Lower lobe of right lung (tissue), 2 donors: ENCODE measurements around the gene TMEM255A. TPM values are rescaled to one million over a fixed set of nuclear protein-coding genes. Genes with fewer than 3 reads are reported as not detected.

Experiments used
- ATAC-seq, 2 donors: fragments of 200-7000 bp; cut with Tn5 transposase; one replicate each; pipeline ENCODE4 v1.9.1; 2020 to 2022; ENCODE audit warnings: mild to moderate bottlenecking in 2 of 2, moderate library complexity in 2 of 2
- DNase-seq: peaks from one replicate; pipeline ENCODE4 v3.0.0-alpha.2; 2020
- H3K27ac ChIP-seq: fragments of 200-600 bp; one replicate; pipeline ENCODE4 v1.8.0; 2022
- H3K27me3 ChIP-seq: fragments of 200-600 bp; one replicate; pipeline ENCODE4 v1.8.0; 2022; ENCODE audit warnings: low read depth
- H3K36me3 ChIP-seq: fragments of 200-600 bp; one replicate; pipeline ENCODE4 v1.8.0; 2022; ENCODE audit warnings: mild to moderate bottlenecking
- H3K4me1 ChIP-seq: fragments of 200-600 bp; one replicate; pipeline ENCODE4 v1.8.0; 2022
- H3K4me3 ChIP-seq: fragments of 200-600 bp; one replicate; pipeline ENCODE4 v1.8.0; 2022; ENCODE audit warnings: mild to moderate bottlenecking
- H3K9me3 ChIP-seq: fragments of 200-600 bp; one replicate; pipeline ENCODE4 v1.8.0; 2022
- intact Hi-C: fragments of 100-400 bp; cut with DNase I; formaldehyde crosslinking; loops from one replicate; pipeline ENCODE4 v1.11.0; 2022
- total RNA-seq: library from RNA; stranded (reverse); fragmentation: NEBNext Ultra II Directional; extraction: Animal tissue kit (Norgen Biotek cat#: 25700); gene quantifications from one replicate; pipeline ENCODE4 v1.2.1, GENCODE V29; 2021
- TF ChIP-seq, protein P1 (sequence below): fragments of 200-600 bp; IDR thresholded peaks from one replicate; pipeline ENCODE4 v1.8.0; 2022; ENCODE audit warnings: antibody characterized with exemption, mild to moderate bottlenecking
- donor health status: DM: no; HTN: yes; CAD: no; lungs with severe emphysema.

TMEM255A gene
- total RNA-seq, 1 donor from 2014 or later = 2.7 TPM

DNA sequence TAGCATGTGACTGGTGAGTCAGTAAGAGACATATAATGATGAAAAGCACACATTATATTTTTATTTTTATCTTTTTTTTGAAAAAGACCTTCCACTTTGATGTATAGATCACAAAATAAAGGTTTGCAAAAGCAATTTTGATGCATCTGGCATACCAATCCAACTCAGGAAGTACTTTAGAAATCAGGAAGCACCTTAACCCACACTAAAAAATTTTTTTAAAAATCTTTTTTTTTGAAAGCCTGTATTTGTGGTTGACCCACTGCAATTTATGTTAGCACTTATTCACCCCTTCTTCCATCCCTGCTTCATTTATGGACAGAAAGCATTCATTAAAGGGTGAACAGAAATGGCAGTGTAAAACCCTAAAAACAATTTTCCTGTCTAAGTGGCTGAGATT, 16.6 kb downstream of the TMEM255A start:
- ATAC-seq = no peak
- no peak for DNase-seq
- intact Hi-C loops = no loop called here
- Histone ChIP-seq H3K4me1 (no peaks in the 10 kb centered on the region), H3K36me3 (no peaks in the 10 kb centered on the region), H3K4me3 (no peak overlapping the region), H3K27ac (no peak overlapping the region), H3K9me3 (no peaks in the 10 kb centered on the region), H3K27me3 (no peaks in the 10 kb centered on the region)
- TF ChIP-seq, protein P1, sequence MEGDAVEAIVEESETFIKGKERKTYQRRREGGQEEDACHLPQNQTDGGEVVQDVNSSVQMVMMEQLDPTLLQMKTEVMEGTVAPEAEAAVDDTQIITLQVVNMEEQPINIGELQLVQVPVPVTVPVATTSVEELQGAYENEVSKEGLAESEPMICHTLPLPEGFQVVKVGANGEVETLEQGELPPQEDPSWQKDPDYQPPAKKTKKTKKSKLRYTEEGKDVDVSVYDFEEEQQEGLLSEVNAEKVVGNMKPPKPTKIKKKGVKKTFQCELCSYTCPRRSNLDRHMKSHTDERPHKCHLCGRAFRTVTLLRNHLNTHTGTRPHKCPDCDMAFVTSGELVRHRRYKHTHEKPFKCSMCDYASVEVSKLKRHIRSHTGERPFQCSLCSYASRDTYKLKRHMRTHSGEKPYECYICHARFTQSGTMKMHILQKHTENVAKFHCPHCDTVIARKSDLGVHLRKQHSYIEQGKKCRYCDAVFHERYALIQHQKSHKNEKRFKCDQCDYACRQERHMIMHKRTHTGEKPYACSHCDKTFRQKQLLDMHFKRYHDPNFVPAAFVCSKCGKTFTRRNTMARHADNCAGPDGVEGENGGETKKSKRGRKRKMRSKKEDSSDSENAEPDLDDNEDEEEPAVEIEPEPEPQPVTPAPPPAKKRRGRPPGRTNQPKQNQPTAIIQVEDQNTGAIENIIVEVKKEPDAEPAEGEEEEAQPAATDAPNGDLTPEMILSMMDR = no peak

DNA sequence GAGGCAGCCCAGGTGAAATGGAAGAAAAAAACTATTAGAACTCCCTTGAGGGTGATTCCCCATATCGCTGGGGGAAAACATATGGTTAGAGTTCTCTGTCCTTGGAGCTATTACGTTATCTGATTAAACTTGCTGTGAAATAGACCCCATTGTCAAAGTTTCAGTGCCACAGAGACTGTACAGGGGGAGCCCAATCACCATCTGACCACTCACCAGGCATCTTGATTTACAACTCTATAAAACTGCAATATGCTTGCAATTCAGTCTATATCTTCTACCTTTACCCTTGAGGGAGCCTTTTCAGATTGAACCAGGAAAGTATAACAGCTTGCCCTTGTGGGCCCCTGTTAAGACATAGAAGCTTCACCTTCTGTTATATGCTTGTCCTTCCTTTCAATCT, 18.2 kb downstream of the TMEM255A start:
- Histone ChIP-seq H3K27me3 (no peaks in the 10 kb centered on the region), H3K4me3 (no peak overlapping the region), H3K4me1 (no peaks in the 10 kb centered on the region), H3K27ac (no peak overlapping the region), H3K36me3 (no peaks in the 10 kb centered on the region), H3K9me3 (no peaks in the 10 kb centered on the region)
- no peak for ATAC-seq
- DNase-seq = no peak
- intact Hi-C loops = no loop called here
- TF ChIP-seq, protein P1 = no peak

DNA sequence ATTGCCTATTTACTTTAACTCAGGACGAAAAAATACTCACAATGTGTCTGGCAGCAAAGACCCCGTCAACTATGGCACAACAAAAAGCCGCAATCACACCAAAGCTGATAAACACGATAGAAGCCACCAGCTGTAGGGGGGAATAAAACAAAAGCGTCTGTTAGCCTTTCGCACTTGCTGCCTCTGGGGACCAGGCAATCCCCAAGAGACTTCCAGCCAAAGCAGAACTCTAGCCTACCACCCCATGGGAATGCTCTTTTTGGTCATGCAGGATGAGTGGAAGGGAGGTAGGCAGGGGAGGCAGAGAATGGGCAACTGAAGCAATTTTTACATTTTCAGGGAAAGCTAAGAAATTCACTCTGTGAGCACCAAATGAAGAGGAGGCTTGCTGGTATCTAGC, 20.1 kb downstream of the TMEM255A start:
- Histone ChIP-seq H3K27me3 (no peaks in the 10 kb centered on the region), H3K36me3 (no peaks in the 10 kb centered on the region), H3K4me1 (no peaks in the 10 kb centered on the region), H3K4me3 (no peak overlapping the region), H3K27ac (no peak overlapping the region), H3K9me3 (no peaks in the 10 kb centered on the region)
- TF ChIP-seq, protein P1 = no peak
- DNase-seq (no peak), ATAC-seq (no peak)
- intact Hi-C loops = no loop called here

DNA sequence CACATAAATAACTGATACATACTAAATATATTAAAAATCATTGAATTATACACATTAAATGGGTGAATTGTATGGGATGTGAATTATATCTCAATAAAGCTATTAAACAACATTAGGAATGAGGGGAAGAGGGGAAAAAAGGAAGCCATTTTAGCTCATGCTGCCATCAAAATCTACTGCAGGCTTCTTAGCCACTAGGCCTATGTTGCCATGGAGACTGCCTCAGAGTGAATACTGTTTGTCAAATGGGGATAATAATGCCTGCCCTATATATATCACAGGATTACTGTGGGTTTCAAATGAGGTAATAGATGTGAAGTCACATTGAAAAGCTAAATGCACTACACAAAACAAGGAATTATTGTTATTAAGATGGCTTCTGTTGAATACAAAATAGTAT, 21.2 kb downstream of the TMEM255A start:
- intact Hi-C loops = no loop called here
- Histone ChIP-seq H3K4me1 (no peaks in the 10 kb centered on the region), H3K9me3 (no peaks in the 10 kb centered on the region), H3K27me3 (no peaks in the 10 kb centered on the region), H3K27ac (no peak overlapping the region), H3K4me3 (no peak overlapping the region), H3K36me3 (no peaks in the 10 kb centered on the region)
- DNase-seq (no peak), ATAC-seq (no peak)
- TF ChIP-seq, protein P1 = no peak

DNA sequence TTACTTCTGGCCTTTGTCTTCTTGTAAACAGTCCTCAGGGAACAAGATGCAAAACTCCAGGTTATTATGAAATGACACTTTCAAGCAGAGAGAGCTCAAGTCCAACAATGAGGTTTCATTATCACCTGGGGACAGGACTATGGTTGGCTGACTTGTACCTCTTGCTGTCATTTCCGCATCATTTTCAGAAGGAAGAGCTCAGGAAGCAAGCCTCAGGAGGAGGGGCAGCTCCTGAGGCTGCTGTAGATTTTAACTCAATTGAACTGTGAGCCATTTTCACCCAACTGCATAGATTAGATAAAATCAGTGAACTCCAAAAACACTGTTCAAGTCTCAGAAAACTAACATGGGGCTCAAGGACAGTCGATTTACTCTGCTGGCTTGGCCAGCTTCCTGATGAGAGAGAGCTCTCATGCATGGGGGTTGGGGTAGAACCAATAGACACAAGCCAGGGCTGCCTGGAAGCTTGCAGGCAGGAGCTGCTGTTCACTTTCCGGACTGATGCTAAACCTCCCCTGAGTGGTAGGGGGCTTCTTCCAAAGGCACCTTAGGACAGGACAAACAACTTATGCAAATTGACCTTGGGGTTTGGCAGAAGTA, 23.6 kb downstream of the TMEM255A start:
- ATAC-seq = no peak
- no peak overlapping the region for H3K27ac ChIP-seq
- intact Hi-C loops = no loop called here

More for the DNA sequence above, 23.6 kb downstream of the TMEM255A start:
- no peak for DNase-seq
- TF ChIP-seq, protein P1 = no peak
- H3K4me3 ChIP-seq = no peak overlapping the region
- no peaks in the 10 kb centered on the region for H3K9me3 ChIP-seq
- H3K36me3 ChIP-seq = no peaks in the 10 kb centered on the region
- H3K4me1 ChIP-seq = no peaks in the 10 kb centered on the region
- no peaks in the 10 kb centered on the region for H3K27me3 ChIP-seq
